CD4-positive, alpha-beta T cell (primary cell): ENCODE results near the gene THOP1. TPM values are rescaled to one million over a fixed set of nuclear protein-coding genes. Genes with fewer than 3 reads are reported as not detected.

Experiments
- ATAC-seq: fragments of 200-7000 bp; cut with Tn5 transposase; one replicate; pipeline ENCODE4 v1.10.0; 2022; ENCODE audit warnings: mild to moderate bottlenecking; ENCODE audit not compliant: poor library complexity
- CTCF ChIA-PET: fragments of 350-600 bp; sonication (Branson Sonifier 250); formaldehyde crosslinking; loops from one replicate; lab custom pipeline; 2021; ENCODE audit warnings: antibody characterized with exemption, inconsistent platforms; lab: Charles Lee
- POLR2A ChIA-PET: fragments of 350-600 bp; sonication (Branson Sonifier 250); formaldehyde crosslinking; loops from one replicate; lab custom pipeline; 2021; ENCODE audit warnings: antibody characterized with exemption, inconsistent platforms; lab: Charles Lee
- DNase-seq, 14 experiments: peaks; one replicate each; pipeline ENCODE4 v3.0.0-alpha.2; 2013 to 2020; ENCODE audit warnings: mixed read lengths in 2 of 14
- H3K27ac ChIP-seq, 2 donors: one replicate each; pipeline versions ENCODE4 v1.5.1 to v1.7.0; 2013; ENCODE audit warnings: low read length in 2 of 2, low read depth in 1 of 2, mild to moderate bottlenecking in 1 of 2
- H3K27me3 ChIP-seq, 2 experiments: 1 replicate in 1 of 2; 2 replicates in 1 of 2; pipeline versions ENCODE4 v1.6.1 to v1.7.0; 2013; ENCODE audit warnings: low read length in 2 of 2, control low read depth in 1 of 2, mild to moderate bottlenecking in 1 of 2, moderate library complexity in 1 of 2; ENCODE audit not compliant: insufficient read depth in 2 of 2, control insufficient read depth in 1 of 2
- H3K36me3 ChIP-seq: one replicate; pipeline ENCODE4 v1.6.1; 2013; ENCODE audit warnings: low read length, control low read depth; ENCODE audit not compliant: insufficient read depth
- H3K4me1 ChIP-seq: one replicate; pipeline ENCODE4 v1.6.1; 2013; ENCODE audit warnings: low read length, control low read depth; ENCODE audit not compliant: insufficient read depth
- H3K4me3 ChIP-seq: one replicate; pipeline ENCODE4 v1.5.1; 2013; ENCODE audit warnings: mild to moderate bottlenecking, low read length, moderate library complexity
- H3K9me3 ChIP-seq, 2 experiments: 1 replicate in 1 of 2; 2 replicates in 1 of 2; pipeline versions ENCODE4 v1.6.1 to v1.7.0; 2013; ENCODE audit warnings: low read length in 2 of 2, mild to moderate bottlenecking in 2 of 2, control low read depth in 1 of 2, moderate library complexity in 1 of 2; ENCODE audit not compliant: control insufficient read depth in 1 of 2, insufficient read depth in 1 of 2
- H3K27ac Mint-ChIP-seq: one replicate; pipeline ENCODE4 v1.8.0; 2020; ENCODE audit warnings: mixed read lengths
- H3K27me3 Mint-ChIP-seq: one replicate; pipeline ENCODE4 v1.8.0; 2021; ENCODE audit warnings: mixed read lengths
- H3K36me3 Mint-ChIP-seq: one replicate; pipeline ENCODE4 v1.8.0; 2021; ENCODE audit warnings: low read depth, mixed read lengths
- H3K4me1 Mint-ChIP-seq: one replicate; pipeline ENCODE4 v1.8.0; 2021; ENCODE audit warnings: low read depth, mixed read lengths
- H3K4me3 Mint-ChIP-seq: one replicate; pipeline ENCODE4 v1.8.0; 2020; ENCODE audit warnings: mild to moderate bottlenecking, mixed read lengths
- H3K9me3 Mint-ChIP-seq: one replicate; pipeline ENCODE4 v1.8.0; 2020; ENCODE audit warnings: mixed read lengths
- intact Hi-C, 2 experiments: fragments of 100-400 bp; cut with DNase I in 1 of 2; cut with micrococcal nuclease in 1 of 2; formaldehyde crosslinking; loops; one replicate each; pipeline versions ENCODE4 v1.15.1 to v1.9.0; 2023 to 2025; cut with DNase I, micrococcal nuclease
- total RNA-seq, 174 experiments: library from RNA in 2 of 174; stranded (reverse) in 2 of 174; gene quantifications; one replicate each; pipeline ENCODE4 v1.2.3 and lab custom pipeline; 2021 to 2026
- TF ChIP-seq, protein P1 (sequence below): fragments of 200-600 bp; IDR thresholded peaks from one replicate; pipeline ENCODE4 v1.8.0; 2022; ENCODE audit warnings: antibody characterized with exemption, mild to moderate bottlenecking

Gene THOP1
- total RNA-seq, 2 experiments from 2014 or later: 26.6 to 27.3 TPM

DNA sequence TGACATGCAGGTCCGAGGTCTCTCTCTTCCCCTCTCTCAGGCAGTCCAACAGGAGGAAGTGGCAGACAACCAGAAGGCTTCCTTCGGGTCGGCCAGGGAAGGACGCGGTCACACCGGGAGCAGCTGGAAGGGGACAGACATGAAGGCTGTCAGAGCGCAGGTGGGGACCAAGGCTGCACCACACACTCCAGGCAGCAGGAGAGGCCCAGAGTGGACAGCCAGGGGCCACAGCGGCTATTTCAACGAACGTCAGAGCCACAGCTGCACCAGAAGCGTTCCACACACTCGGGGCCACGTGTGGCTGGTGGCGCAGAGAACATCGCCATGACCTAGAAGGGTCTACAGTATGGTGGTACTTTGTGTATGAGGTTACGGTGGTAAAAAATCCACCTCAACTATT, 29.5 kb upstream of the THOP1 start:
- DNase-seq (no peak), ATAC-seq (no peak)
- Mint-ChIP-seq H3K27me3 (no peaks in the 10 kb centered on the region), H3K36me3 (peaks cover 30% of the 10 kb centered on the region), H3K27ac (no peak overlapping the region), H3K4me3 (no peak overlapping the region), H3K4me1 (peaks cover 5% of the 10 kb centered on the region), H3K9me3 (no peaks in the 10 kb centered on the region)
- CTCF ChIA-PET: interaction anchor here (1.0 kb wide), 1 partner anchor 148 kb away, joined by 3 read pairs; no protein-coding TSS in a partner anchor
- Histone ChIP-seq H3K27me3 (no peaks in the 10 kb centered on the region), H3K9me3 (no peaks in the 10 kb centered on the region), H3K27ac (no peak overlapping the region), H3K36me3 (peaks cover 39% of the 10 kb centered on the region), H3K4me1 (no peaks in the 10 kb centered on the region), H3K4me3 (no peak overlapping the region)
- intact Hi-C loops: no loop called here
- POLR2A ChIA-PET: interaction anchor here (0.6 kb wide), 1 partner anchor 23 kb away, joined by 3 read pairs; no protein-coding TSS in a partner anchor
- TF ChIP-seq, protein P1, sequence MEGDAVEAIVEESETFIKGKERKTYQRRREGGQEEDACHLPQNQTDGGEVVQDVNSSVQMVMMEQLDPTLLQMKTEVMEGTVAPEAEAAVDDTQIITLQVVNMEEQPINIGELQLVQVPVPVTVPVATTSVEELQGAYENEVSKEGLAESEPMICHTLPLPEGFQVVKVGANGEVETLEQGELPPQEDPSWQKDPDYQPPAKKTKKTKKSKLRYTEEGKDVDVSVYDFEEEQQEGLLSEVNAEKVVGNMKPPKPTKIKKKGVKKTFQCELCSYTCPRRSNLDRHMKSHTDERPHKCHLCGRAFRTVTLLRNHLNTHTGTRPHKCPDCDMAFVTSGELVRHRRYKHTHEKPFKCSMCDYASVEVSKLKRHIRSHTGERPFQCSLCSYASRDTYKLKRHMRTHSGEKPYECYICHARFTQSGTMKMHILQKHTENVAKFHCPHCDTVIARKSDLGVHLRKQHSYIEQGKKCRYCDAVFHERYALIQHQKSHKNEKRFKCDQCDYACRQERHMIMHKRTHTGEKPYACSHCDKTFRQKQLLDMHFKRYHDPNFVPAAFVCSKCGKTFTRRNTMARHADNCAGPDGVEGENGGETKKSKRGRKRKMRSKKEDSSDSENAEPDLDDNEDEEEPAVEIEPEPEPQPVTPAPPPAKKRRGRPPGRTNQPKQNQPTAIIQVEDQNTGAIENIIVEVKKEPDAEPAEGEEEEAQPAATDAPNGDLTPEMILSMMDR: no peak

DNA sequence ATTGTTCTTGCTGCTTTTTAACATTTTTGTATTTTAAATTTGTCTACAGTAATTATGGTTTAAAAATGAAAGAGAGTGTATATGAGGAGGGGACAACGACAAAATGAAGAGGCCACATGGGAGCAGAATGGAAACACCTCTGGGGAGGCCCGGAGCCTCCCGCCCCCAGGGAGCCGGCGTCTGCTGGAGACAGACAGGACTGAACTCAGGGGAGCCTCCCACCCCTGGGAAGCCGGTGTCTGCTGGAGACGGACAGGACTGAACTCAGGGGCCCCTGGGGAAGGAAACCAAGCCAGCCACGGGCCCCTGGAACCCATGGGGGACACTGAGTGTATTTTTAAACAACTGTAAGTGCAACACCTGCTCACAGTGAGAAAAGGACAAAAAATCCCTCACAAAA, 28.8 kb upstream of the THOP1 start:
- CTCF ChIA-PET: interaction anchor here (1.0 kb wide), 1 partner anchor 149 kb away, joined by 3 read pairs; no protein-coding TSS in a partner anchor
- no peak for ATAC-seq
- POLR2A ChIA-PET: no interaction called here

DNA sequence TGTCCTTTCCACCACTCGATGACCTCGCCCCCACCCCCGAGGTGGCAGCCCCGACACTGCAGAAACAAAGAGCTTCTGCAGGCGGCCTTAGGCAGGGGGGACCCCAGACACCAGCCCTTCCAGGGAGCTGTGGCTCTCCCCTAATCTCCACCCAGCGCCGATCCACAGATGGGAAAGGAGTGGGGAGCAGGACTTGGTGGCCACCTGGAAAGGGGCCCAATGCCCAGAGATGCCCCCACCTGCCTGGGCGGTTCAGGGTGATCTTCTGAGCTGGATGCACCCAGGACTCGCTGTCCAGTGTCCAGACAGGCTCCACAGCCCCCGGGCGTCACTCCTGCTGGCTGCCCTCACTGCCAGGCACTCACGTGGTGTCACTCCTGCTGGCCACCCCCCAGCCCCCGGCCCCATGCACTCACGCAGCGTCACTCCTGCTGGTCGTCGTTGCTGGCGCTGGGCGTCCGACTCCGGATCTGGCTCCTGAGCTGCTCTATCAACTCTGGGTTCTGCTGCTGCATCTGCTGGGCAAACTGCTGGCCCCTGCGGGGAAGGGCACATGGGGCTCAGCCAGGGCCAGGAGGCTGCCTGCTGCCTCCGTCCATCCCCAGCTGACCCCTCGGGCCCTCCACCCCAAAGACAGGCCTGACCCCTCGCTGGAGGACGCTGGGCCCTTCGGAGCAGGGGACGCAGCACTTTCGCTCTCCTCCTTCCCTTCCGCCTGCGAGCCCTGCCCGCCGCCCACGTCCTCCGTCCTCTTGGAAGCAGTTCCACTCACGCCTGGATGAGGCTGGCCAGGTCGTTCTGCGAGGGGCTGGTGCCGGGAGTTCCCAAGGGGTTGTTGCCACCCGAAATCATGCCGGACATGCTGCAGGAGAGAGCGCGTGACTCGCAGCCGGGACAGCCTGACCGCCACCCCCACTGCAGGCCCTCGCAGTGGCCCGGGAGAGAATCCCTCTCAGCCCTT, 28.1 kb upstream of the THOP1 start:
- Histone ChIP-seq H3K4me1 (no peaks in the 10 kb centered on the region), H3K4me3 (no peak overlapping the region), H3K27me3 (no peaks in the 10 kb centered on the region), H3K9me3 (no peaks in the 10 kb centered on the region), H3K27ac (no peak overlapping the region), H3K36me3 (peaks cover 47% of the 10 kb centered on the region)
- no peak for DNase-seq
- TF ChIP-seq, protein P1: no peak
- peaks cover 39% of the 10 kb centered on the region for H3K36me3 Mint-ChIP-seq
- peaks cover 5% of the 10 kb centered on the region for H3K4me1 Mint-ChIP-seq
- H3K4me3 Mint-ChIP-seq: no peak overlapping the region
- H3K9me3 Mint-ChIP-seq: no peaks in the 10 kb centered on the region
- no peaks in the 10 kb centered on the region for H3K27me3 Mint-ChIP-seq
- POLR2A ChIA-PET: no interaction called here
- CTCF ChIA-PET: interaction anchor here (1.0 kb wide), 1 partner anchor 149 kb away, joined by 3 read pairs; no protein-coding TSS in a partner anchor
- no peak for ATAC-seq
- no peak overlapping the region for H3K27ac Mint-ChIP-seq
- intact Hi-C loops: no loop called here

More for the DNA sequence above, 28.8 kb upstream of the THOP1 start:
- no peak overlapping the region for H3K27ac Mint-ChIP-seq
- TF ChIP-seq, protein P1: no peak
- Histone ChIP-seq H3K4me1 (no peaks in the 10 kb centered on the region), H3K4me3 (no peak overlapping the region), H3K27ac (no peak overlapping the region), H3K36me3 (peaks cover 46% of the 10 kb centered on the region), H3K9me3 (no peaks in the 10 kb centered on the region), H3K27me3 (no peaks in the 10 kb centered on the region)
- H3K4me3 Mint-ChIP-seq: no peak overlapping the region
- intact Hi-C loops: no loop called here
- no peaks in the 10 kb centered on the region for H3K27me3 Mint-ChIP-seq
- no peak for DNase-seq
- H3K9me3 Mint-ChIP-seq: no peaks in the 10 kb centered on the region
- peaks cover 34% of the 10 kb centered on the region for H3K36me3 Mint-ChIP-seq
- peaks cover 5% of the 10 kb centered on the region for H3K4me1 Mint-ChIP-seq
